ENCODE results near the gene ZSWIM9.

DNA sequence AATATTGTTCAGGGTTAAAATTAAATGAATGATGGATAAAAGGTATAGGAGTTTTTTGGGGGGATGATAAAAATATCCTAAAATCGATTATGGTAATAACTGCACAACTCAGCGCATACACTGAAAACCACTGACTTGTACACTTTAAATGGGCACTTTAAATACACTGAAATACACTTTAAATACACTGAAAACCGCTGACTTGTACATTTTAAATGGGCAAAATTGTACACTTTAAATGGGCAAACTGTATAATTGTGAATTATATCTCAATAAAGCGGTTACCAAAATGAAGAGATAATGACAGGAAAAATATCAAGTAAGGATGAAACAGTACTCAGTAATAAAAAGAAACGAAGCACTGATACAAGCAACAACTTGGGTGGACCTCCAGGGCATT is 1.8 kb upstream of the ZSWIM9 start:
- TF ChIP-seq, protein P1, sequence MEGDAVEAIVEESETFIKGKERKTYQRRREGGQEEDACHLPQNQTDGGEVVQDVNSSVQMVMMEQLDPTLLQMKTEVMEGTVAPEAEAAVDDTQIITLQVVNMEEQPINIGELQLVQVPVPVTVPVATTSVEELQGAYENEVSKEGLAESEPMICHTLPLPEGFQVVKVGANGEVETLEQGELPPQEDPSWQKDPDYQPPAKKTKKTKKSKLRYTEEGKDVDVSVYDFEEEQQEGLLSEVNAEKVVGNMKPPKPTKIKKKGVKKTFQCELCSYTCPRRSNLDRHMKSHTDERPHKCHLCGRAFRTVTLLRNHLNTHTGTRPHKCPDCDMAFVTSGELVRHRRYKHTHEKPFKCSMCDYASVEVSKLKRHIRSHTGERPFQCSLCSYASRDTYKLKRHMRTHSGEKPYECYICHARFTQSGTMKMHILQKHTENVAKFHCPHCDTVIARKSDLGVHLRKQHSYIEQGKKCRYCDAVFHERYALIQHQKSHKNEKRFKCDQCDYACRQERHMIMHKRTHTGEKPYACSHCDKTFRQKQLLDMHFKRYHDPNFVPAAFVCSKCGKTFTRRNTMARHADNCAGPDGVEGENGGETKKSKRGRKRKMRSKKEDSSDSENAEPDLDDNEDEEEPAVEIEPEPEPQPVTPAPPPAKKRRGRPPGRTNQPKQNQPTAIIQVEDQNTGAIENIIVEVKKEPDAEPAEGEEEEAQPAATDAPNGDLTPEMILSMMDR (IDR thresholded peaks at IDR 0.05): no peak
- TF ChIP-seq POLR2A (IDR thresholded peaks at IDR 0.05): no peak

Data from thyroid gland (tissue), 4 donors.